Activated naive CD4-positive, alpha-beta T cell treated with Interleukin-2 at 50 U/mL for 16 hours (primary cell): ENCODE data around the gene PPFIBP1.

ENCODE experiments used
- DNase-seq: peaks from one replicate; pipeline ENCODE4 v3.0.0-alpha.2; 2020

PPFIBP1 gene

DNA sequence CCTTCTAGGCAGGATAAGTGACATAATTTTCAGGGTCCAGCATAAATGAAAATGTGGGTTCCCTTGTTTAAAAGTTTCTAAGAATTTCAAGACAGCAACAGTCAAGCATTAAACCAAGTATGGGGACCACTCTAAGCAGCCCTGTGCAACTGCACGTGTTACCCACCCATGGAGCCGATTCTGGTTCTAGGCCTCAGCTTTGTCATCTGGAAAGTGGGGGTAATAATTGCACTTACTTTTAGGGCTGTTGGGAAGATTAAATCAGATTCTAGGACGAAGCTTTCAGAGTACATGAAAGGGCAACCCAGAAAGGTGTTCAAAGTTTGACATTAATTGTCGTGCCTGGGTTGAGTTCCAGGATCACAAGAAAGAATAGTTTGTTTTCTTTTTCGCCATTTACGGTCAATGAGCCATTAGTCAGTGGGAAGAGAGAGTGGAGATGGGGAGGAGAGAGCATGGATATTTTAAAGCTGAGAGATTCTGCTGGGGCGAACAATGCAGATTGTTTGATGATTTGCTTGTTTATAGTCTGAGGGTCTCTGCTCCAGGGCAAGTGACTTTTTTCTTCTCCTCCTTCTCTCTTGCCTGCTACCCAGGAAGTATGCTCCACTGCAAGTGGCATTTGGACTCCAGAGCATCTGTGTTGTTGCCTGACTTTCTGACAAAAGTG, 10.7 kb upstream of the PPFIBP1 start:
- no peak for DNase-seq

DNA sequence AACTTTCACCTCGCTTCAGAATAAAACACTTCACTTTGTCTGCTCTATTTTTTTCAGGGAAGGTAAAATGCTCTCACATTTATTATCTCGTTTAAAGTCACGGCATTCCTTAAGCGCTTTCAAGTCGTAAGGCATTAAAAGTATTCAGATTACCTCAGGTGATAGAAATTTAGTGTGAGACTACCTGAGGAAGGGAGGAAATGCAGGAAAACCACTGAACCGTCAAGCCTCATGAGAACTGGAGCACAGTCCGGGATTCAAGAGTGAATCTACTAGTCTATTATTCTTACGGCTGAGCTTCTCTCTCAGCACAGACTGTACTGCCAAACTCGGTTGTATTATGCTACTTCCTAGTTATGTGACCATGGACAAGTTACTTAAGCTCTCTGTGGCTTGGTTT, 8.3 kb upstream of the PPFIBP1 start:
- no peak for DNase-seq

DNA sequence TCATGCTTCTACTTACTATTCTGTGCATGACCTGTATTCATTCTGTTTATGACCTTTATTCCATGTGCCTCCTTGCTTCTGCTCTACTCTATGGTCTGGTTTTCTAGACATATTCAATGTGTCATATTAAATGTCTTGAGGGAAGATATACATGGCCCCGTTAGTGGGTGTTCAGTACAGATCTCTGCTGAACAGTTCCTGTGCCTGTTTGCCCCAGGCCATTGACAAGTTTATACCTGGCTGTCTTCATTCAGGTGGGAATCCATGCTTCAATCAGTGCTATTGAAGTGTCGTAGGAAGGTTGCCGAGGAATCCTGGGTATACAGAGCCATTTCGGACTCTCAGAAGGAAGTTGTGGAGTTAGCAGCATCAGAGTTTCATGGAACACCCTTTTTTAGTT, 7.4 kb upstream of the PPFIBP1 start:
- DNase-seq = no peak

DNA sequence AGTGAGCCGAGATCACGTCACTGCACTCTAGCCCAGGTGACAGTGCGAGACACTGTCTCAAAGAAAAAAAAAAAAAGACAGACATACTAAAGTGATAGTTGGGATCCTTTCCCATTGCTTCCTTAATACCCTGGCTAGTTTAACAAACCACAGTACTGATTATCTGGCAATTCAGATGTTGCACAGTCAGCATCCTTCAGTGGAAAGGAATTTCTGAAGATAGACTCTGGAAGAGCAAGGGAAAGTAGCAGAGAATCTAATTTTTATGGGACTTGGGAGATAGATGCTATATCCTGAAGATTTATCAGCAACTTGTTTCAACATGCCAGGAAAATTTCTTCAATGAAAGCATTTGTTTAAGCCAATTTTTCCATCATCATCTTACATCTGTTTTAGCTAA, 6.5 kb upstream of the PPFIBP1 start:
- DNase-seq = no peak

DNA sequence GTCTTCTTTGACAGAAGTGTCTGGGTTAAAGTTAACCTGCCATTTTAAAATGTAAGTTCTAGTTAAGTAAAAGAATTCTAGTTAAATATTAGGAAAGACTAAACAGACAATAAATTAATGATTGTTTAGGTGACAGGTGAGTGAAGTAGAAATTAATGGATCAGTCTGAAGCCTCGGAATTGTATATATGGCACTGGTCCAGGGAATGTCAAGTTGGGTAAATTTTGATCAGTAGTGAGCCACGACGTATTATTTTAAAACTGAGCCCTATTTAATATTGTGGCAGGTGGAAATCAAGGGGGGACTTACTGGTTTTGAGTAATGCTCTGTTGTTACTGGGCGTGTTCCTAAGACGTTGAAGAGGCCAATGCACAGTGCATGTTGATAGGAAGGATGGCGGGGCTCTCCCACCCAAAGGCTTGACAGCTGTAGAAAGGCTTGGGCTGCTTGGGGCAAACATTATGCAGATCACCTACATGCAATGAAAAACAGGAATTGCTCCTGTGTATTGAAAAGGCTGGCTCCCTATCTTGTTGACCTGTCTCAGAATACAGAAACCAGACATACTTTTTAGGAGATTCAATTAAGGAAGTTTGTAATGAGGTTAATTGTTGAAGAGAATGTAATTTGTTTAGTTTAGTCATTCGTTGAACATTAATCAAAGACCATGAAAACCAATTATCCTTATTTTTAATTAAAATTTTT, 5.9 kb upstream of the PPFIBP1 start:
- DNase-seq = no peak

DNA sequence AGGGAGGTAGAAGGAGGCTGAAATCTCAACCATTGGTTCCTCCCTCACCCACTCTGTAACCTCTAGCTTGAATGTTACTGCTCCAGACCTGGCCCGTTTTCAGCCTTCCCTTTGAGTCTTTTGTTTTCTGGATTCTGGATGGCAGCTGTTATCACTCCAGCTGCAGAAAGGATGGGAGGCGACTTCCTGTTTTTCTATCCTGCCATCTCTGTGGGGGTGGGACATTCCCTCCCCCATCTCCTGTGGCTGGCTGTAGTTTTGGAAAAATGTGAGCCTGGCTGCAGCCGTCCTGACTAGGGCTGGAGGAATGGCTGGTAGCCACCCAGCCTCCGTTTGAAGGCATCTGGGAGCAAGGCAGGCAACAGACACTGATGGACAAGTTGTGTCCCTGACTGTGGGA, 2.9 kb upstream of the PPFIBP1 start:
- no peak for DNase-seq

DNA sequence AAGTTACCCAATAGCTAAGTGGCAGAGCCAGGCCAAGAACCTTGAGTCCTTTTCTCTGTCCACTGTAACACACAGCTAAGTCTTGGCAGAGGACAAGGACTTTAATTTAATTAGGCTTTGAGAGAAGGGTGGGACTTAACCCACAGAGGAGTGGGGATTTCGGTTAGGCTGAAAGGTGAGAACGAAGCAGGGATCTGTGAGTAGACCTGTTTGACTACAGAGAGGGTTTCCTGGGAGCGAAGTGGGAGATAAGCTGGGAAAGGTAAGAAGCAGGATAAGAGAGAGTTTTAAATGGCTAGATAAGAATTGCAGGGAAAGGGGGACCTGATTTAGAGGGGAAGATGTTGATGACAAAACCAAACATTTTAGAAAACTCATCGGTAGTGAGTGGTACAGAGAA, 2.0 kb upstream of the PPFIBP1 start:
- no peak for DNase-seq

DNA sequence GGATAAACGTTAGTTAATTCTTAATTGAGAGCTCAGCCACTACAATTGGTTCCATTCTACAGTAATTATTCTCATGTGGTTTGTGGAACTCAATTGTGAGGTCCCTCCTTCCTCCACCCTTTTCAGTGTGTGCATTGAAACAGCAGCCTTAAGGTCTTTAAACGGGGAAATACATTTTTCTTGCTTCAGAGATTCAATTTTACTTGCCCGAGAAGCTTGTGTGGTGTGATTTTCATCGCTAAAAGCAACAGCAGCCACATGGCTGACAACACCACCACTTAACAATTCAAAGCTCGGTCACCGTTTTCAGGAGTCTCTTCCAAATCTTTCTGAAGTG, 733 bp upstream of the PPFIBP1 start:
- no peak for DNase-seq

DNA sequence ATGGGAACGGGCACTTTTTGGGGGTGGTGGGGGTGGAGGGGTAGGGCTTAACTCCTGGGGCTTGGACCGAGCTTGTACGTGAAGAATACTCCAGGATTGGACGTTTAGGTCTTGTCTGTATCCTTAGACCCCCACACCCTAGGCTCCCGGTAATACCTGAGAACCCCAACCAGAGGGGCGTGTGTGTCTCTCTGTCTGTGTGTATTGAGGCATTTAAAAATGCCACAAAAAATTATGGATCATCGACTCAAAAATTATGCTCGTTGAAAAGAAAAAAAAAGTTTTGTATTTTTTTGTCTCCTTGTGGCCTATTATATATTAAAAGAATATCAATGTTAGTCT, 459 bp downstream of the PPFIBP1 start:
- no peak for DNase-seq

DNA sequence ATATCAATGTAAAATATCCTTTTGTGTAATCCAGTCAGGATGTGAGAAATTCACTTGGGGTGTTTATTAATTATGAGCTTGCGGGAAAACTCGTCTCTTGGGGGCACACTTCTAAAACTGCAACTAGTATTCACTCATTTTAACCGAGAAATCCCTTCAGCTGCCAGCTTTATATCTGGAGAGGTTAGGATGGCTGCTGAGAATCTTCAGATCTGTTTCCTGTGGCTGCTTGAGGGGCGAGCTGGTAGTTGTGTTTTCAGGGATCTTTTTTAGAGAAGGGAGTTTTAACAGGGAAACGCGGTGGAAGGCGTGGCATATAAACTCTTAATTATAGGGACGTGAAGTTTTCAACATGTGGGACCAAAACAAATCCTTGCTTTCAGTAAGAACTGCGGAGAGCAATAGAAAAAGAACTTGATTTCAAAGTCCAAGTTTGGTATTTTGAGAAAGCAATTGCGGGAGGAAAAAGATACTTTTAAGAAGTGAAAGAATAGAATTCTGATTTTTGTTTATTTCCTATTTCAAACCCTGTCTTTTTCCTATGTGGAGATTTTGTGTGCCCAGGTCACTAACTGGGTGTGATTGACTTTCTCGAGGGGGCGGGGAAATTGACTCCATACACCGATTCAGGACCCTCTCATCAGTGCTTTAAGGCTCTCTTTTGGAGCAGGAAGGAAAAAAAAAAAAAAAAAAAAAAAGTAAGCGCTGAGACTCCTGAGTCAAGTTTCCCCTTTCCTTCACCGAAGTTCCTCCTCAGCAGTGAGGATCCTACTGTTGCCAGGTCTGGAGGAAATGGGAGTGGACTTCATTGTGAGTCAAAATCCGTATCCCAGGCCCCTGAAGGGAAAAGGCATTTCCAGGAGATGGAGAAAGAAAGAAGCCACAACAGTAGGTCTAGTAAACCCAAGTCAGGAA, 1.1 kb downstream of the PPFIBP1 start:
- no peak for DNase-seq

DNA sequence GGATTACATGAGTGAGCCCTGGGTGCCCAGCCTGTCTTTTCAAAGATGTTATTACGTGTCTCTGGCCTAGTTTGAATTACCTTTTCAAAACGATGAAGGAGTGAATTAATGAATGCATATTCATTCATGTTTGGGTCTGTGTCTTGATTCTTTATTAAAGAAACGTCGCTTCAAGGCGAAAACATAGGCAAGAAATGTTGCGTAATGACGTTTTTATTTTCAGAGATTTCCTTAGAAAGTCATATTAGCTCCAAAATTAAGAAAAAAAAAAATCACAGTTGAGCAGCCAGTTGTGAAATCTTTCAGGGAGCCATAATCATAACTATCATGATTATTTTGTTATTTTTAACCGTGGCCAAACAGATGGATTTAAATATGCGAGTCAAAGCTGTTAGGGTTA, 3.5 kb downstream of the PPFIBP1 start:
- no peak for DNase-seq

DNA sequence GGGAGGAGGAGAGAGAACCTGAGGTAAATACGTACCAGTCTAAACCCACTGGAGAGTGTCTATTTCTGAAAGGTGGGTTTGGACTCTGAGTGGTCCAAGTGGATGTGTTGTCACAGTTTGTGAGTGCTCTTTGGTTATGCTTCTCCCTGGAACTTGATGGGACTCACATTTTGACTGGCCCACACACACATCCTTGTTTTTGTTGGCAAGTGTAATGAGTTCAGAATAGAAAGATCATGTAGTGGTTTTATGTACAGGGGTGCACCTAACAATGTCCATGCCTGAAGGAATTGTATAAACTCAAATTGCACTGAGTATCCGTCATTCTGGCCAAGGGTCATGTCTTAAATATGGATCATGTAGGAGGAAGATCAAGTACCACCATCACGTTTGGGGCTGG, 4.8 kb downstream of the PPFIBP1 start:
- DNase-seq = no peak

DNA sequence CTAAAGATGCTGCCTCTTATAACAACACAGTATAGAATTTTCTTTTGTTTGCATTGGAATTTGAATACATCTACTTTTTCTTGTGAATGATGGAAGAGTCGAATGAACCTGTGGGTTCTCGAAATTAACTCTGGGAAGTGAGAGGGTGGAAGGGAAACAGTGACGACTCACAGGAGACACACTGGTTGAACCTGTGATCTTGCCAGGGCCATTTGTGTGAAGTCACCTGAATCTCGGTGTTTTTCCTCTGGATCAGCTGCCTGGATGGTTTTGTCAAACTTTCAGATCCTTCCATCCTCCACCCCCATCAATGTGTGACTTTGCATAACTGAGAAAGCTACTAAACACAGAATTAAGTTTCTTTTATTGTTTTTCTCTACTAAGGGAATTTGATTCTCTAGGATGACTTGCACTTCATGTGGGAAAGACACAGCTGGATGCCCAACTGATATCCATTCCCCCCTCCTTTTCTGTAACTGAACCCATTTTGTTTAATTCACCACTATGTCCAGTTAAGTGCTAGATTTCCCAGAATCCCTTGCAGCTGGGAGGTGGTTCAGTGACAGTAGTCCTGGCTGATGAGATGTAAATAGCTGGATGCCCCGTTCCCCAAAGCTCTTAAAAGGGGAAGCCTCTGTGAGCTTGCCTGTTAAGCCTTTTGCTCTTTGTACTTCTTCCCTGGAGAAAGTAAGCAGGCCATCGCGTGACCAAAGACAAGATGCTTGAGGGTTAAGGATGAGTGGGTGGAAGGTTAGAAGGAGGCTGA, 6.3 kb downstream of the PPFIBP1 start:
- no peak for DNase-seq

DNA sequence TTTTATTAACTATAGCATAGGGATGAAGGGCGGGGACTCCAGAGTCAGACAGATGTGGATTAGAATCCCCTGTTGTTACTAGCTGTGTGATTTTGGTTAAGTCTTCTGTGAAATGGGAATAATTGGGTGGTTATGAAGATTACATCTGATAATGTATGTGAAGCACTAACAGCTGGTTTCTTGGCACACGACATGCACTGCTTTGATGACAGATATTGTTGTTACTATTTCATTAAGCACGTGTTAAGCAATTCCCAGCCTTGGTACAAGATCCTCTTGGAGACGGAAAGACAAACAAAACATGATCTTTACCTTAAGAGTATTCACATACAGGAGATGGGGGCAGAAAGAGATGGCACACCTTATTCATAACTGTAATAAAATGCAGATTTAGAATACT, 7.9 kb downstream of the PPFIBP1 start:
- DNase-seq = no peak

DNA sequence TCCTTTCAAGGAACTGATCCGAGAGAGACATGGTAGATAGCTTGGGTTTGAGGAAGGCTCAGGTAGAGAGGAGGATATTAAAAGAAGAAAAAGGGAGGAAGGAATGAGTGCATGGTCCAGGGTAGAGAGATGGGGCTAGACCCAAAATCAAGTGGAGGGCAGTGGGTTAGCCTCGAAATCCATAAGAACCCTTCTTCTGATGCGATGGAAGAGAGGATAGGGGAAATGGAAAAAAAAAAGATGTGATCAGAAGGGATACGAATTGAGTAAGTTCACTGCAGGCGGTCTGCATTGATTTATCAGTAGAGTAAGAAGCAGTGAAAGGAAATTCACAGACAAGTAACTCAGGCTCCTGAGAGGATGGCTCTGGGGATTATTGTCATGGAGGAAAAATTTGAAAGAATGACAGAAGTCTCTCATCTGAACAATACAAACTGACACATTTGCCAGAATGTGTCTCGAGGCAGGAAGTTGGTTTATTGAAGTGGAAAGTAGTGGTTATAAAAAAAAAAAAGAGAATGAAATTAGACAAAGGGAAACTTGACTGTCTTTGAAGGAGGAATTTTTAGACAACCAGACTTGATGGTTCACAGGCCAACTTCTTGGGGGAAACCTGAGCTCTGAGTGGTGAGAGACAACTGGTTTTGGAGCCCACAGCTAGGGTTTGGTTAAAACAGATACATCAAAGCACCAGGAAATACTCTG, 10.2 kb downstream of the PPFIBP1 start:
- DNase-seq = peak; percentile 7

DNA sequence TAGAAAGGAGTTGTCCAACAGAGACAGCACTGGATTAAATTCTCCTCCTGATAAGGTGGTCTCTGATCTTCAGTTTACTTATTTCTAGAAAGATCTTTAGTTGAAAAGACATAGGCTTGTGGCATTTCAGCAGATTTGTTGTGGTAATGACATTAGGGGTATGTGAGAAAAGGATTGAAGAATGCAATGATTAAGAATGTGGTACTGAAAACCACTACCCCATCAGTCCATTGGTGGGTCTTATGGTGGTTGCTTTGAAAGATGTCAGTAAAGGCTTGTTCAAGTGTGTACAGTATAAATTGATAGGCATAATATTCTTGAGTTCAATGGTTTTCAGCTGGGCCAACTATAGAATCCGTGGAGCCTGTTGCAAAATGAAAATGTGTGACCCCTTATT, 10.8 kb downstream of the PPFIBP1 start:
- DNase-seq = no peak

DNA sequence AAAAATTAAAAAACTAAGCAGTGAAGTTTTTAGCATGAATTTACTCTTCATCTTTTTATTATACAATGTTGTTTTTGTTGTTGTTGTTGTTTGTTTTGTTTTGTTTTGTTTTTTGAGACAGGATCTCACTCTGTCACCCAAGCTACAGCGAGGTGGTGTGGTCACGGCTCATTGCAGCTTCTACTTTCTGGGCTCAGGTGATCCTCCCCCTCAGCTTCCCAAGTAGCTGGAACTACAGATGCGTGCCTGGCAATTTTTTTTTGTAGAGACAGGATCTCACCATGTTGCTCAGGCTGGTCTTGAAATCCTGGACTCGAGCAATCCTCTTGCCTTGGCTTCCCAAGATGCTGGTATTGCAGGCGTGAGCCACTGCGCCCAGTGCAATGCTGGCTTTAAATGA, 11.3 kb downstream of the PPFIBP1 start:
- DNase-seq = no peak

DNA sequence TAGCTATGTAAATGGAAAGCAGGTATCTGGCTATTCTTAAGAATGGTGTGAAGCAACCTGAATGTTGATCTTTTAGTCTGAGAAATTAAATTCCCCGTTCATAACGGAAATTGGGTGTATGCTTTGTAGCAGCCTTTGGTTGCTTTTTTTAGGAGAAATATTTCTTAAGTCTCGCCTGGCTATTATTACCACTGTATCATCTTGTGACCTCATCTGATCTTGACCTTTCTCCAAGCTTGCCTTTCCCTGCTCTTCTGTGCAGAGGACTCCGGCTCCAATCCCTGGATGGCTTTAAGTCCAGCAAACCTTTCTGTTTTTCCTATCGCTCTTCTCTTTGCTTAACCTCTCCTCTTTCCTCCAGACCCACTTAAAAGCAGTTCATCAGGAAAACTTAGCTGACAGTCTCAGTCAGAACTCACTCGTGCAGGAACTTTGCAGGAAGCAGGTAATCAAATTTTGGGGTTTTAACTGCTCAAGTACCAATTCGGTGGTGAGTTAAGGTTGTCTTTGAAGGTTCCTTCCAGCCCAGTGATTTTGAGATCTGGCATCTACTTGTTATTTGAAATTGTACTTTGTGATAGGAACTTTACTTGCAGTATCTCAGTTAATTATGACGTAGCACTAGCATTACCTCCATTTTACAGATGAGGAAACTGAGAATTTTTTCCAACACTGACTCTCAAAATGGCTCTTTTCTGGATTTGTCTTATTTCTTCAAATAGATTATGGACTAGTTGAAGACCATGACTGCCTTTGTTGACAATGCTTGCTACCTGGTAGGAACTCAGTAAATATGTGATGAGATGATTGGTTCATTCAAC, 14.1 kb downstream of the PPFIBP1 start:
- no peak for DNase-seq

DNA sequence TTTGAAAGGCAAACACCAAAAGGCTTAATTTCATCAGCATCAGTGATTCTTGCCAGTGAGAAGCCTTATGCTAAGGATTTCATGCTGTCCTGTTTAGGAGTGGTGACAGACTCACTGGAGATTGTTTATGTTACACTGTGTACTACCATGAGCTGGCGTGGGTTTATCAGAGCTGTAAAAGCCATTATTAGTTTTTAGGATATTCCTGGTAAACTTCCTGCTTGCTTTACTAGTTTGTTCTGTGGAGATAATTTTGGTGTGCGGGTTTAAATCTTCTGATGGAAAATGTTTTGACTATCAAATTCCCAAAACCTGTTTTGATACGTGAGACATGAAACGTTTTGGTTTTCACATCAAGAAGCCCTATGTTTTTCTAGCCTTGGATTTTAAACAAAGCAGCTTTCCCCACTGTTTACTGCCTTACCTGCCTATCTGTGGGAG, 15.2 kb downstream of the PPFIBP1 start:
- DNase-seq = no peak

DNA sequence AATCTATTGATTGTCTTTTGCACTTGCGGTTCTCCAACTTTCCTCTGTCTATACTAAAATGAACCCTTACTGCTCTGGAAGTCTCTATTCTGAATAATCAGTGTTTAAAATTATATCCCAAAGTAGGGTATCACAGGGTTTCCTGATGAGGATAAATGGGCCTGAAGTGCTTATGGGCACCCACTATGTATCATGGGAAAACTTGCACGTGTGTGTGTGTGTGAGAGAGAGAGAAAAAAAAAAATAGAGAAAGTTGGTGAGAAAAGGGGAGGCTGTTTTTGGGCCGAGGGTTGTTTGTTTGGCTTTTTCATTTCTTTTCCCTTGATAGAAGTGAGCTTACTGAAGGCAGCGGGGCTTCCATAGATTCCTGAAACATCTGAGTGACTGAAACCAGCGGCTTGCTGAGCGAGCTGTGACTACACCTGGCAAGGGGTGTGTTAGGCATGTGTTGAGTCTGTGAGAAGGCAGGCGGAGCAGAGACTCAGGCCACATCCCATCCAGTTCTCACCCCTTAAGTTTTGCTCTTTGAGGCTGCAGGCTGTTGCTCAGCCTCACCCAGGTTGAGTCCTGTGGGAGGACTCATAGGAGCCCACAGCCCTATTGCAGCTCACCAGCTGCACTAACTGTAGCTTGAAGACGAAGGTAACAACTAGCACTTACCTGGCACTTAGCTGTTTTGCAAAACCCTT, 17.2 kb downstream of the PPFIBP1 start:
- DNase-seq = no peak

DNA sequence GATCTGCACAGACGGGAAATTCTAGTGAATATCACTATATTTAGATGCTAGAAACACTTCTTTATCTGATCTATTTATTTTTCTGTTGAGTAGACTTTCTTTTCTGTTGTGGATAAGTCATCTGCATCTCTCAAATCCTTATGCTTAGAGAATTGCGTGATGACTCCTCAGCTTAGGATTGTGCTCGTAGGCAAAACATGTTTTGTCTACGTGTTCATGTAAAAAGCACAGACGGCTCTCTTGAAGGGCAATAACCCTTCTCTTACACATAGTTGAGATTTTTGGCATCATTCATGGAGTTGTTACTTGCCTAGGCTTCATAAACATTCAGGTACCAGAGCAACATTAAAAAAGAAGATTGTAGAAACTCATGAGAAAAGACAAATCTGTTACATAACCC, 18.6 kb downstream of the PPFIBP1 start:
- DNase-seq = no peak
